HG02970 (cell line): ENCODE measurements around the gene RANBP3.

Source experiments
- ATAC-seq: cut with Tn5 transposase; IDR thresholded peaks from one replicate; pipeline ENCODE4 v1.9.1; 2021; ENCODE audit warnings: mild to moderate bottlenecking, moderate library complexity, moderate number of reproducible peaks; ENCODE audit not compliant: unreplicated experiment, low FRiP score

RANBP3 gene

GRCh38 chr19:5867201-5868136 lies 110.5 kb downstream of the RANBP3 start:
- no peak for ATAC-seq
